ENCODE measurements around the gene AP2B1.

Gene AP2B1

GRCh38 chr17:35664685-35665084 lies 77.6 kb downstream of the AP2B1 start:
- no peak overlapping the region for H3K27ac ChIP-seq
- TF ChIP-seq ZFX (IDR thresholded peaks at IDR 0.05; ENCODE audit: borderline replicate concordance) (no peak), CTCF (IDR thresholded peaks at IDR 0.05) (no peak)

GRCh38 chr17:35665662-35666061 lies 78.5 kb downstream of the AP2B1 start:
- TF ChIP-seq CTCF (IDR thresholded peaks at IDR 0.05) = no peak
- TF ChIP-seq ZFX (IDR thresholded peaks at IDR 0.05; ENCODE audit: borderline replicate concordance) = no peak
- no peak overlapping the region for H3K27ac ChIP-seq

GRCh38 chr17:35666070-35666469 lies 78.9 kb downstream of the AP2B1 start:
- TF ChIP-seq CTCF (IDR thresholded peaks at IDR 0.05) (no peak), ZFX (IDR thresholded peaks at IDR 0.05; ENCODE audit: borderline replicate concordance) (no peak)
- no peak overlapping the region for H3K27ac ChIP-seq

- H3K27ac ChIP-seq = no peak overlapping the region
- TF ChIP-seq ZFX (IDR thresholded peaks at IDR 0.05; ENCODE audit: borderline replicate concordance) = no peak
- no peak for TF ChIP-seq CTCF (IDR thresholded peaks at IDR 0.05)
Observed at GRCh38 chr17:35666967-35667532, 79.9 kb downstream of the AP2B1 start.

GRCh38 chr17:35668802-35669201 lies 81.7 kb downstream of the AP2B1 start:
- TF ChIP-seq CTCF (IDR thresholded peaks at IDR 0.05) (no peak), ZFX (IDR thresholded peaks at IDR 0.05; ENCODE audit: borderline replicate concordance) (no peak)
- no peak overlapping the region for H3K27ac ChIP-seq

GRCh38 chr17:35674552-35674951 lies 87.4 kb downstream of the AP2B1 start:
- TF ChIP-seq ZFX (IDR thresholded peaks at IDR 0.05; ENCODE audit: borderline replicate concordance) (no peak), CTCF (IDR thresholded peaks at IDR 0.05) (no peak)
- H3K27ac ChIP-seq = no peak overlapping the region

- no peak for TF ChIP-seq CTCF (IDR thresholded peaks at IDR 0.05)
- TF ChIP-seq ZFX (IDR thresholded peaks at IDR 0.05; ENCODE audit: borderline replicate concordance) = no peak
- H3K27ac ChIP-seq = no peak overlapping the region
Observed at GRCh38 chr17:35676441-35676840, 89.3 kb downstream of the AP2B1 start.
